ENCODE results near the gene SLC6A5. TPM values are rescaled to one million over a fixed set of nuclear protein-coding genes. Genes with fewer than 3 reads are reported as not detected.

The SLC6A5 gene
- total RNA-seq, 4 donors from 2014 or later: not detected

DNA sequence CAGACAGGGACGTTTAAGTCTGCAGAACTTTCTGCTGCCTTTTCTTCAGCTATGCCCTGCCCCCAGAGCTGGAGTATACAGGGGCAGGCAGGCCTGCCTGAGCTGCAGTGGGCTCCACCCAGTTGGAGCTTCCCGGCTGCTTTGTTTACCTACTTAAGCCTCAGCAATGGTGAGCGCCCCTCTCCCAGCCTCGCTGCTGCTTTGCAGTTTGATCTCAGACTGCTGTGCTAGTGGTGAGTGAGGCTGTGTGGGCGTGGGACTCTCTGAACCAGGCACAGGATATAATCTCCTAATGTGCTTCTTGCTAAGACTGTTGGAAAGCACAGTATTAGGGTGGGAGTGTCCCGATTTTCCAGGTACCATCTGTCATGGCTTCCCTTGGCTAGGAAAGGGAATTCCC, 108.5 kb downstream of the SLC6A5 start:
- TF ChIP-seq POLR2A (IDR thresholded peaks at IDR 0.05): no peak
- Histone ChIP-seq H3K4me1 (no peaks in the 10 kb centered on the region), H3K4me3 (no peak overlapping the region), H3K36me3 (no peaks in the 10 kb centered on the region), H3K27me3 (no peaks in the 10 kb centered on the region), H3K9me3 (no peaks in the 10 kb centered on the region), H3K27ac (no peak overlapping the region)
- 56% methylated on average over 6 of the region's 6 CpGs; no CpG with 5 or more reads in 1 of the 2 donors for WGBS, 2 donors (ENCODE audit: low coverage in 1 of 2)
- intact Hi-C loops (cut with DNase I; ENCODE audit: low total_unique reads) (no loop called here), in situ Hi-C loops (cut with MboI; ENCODE audit: low pct_ligation_motif_present in 1 of 4, low pct_unique_long_range_greater_than_20kb in 1 of 4, low sequenced_read_pairs in 3 of 4) (no loop called here)
- no peak for DNase-seq

Other genes with a start within 250 kb of the SLC6A5 start
- 100 to 1,000 TPM in 2 of 4 donors, 10 to 100 TPM in 1, 1 to 10 TPM in 1; 8.0 to 183 (median 100) TPM for gene HTATIP2, start 235.9 kb upstream of the SLC6A5 start, total RNA-seq
- 10 to 100 TPM in 3 of 4 donors, 1 to 10 TPM in 1; 6.7 to 21.0 (median 15.2) TPM for gene PRMT3, start 211.9 kb upstream of the SLC6A5 start, total RNA-seq
- under 1 TPM in 1 of 4 donors, not detected in 3; 0.27 TPM for gene NELL1, start 70.0 kb downstream of the SLC6A5 start, total RNA-seq